Common myeloid progenitor, CD34-positive (primary cell): ENCODE measurements around the gene SPATA3.

Source experiments
- CTCF ChIA-PET: fragments of 350-600 bp; sonication (Branson Sonifier 250); formaldehyde crosslinking; loops from one replicate; lab custom pipeline; 2021; ENCODE audit warnings: antibody characterized with exemption; lab: Charles Lee
- POLR2A ChIA-PET: fragments of 350-600 bp; sonication (Branson Sonifier 250); formaldehyde crosslinking; loops from one replicate; lab custom pipeline; 2021; ENCODE audit warnings: antibody characterized with exemption; lab: Charles Lee
- DNase-seq, 3 donors: peaks; one replicate each; pipeline versions ENCODE4 v3.0.0 to v3.0.0-alpha.2; 2013
- H3K27ac ChIP-seq, 2 experiments: 1 replicate in 1 of 2; 2 replicates in 1 of 2; pipeline ENCODE4 v1.7.0; 2013; ENCODE audit warnings: inconsistent platforms in 2 of 2, low read length in 2 of 2, mild to moderate bottlenecking in 2 of 2, low read depth in 1 of 2, moderate library complexity in 1 of 2; ENCODE audit not compliant: severe bottlenecking in 2 of 2, insufficient read depth in 1 of 2, poor library complexity in 1 of 2
- H3K27me3 ChIP-seq, 5 experiments: replicated peaks in 2 of 5; 1 replicate in 3 of 5; 2 replicates in 2 of 5; pipeline versions ENCODE4 v1.6.1 to v1.7.0; 2013; ENCODE audit warnings: low read length in 4 of 5, mild to moderate bottlenecking in 2 of 5, moderate library complexity in 2 of 5, inconsistent platforms in 1 of 5; ENCODE audit not compliant: insufficient read depth in 5 of 5, control insufficient read depth in 4 of 5
- H3K36me3 ChIP-seq, 4 experiments: 1 replicate in 2 of 4; 2 replicates in 2 of 4; pipeline versions ENCODE4 v1.6.1 to v1.7.0; 2013; ENCODE audit warnings: low read length in 3 of 4, control low read depth in 1 of 4, mild to moderate bottlenecking in 1 of 4; ENCODE audit not compliant: control insufficient read depth in 4 of 4, insufficient read depth in 4 of 4
- H3K4me1 ChIP-seq, 4 experiments: 1 replicate in 3 of 4; 2 replicates in 1 of 4; pipeline versions ENCODE4 v1.6.1 to v1.7.1; 2013; ENCODE audit warnings: low read length in 3 of 4, mild to moderate bottlenecking in 3 of 4, control low read depth in 1 of 4, inconsistent platforms in 1 of 4, moderate library complexity in 1 of 4; ENCODE audit not compliant: control insufficient read depth in 4 of 4, insufficient read depth in 4 of 4; ENCODE audit errors: control extremely low read depth in 1 of 4
- H3K4me3 ChIP-seq, 7 experiments: 1 replicate in 4 of 7; 2 replicates in 3 of 7; pipeline versions ENCODE4 v1.5.1 to v1.7.0; 2013; ENCODE audit warnings: mild to moderate bottlenecking in 7 of 7, low read length in 6 of 7, moderate library complexity in 6 of 7, inconsistent platforms in 2 of 7, low read depth in 2 of 7, control low read depth in 1 of 7; ENCODE audit not compliant: insufficient read depth in 4 of 7, control insufficient read depth in 1 of 7; ENCODE audit errors: extremely low read depth in 1 of 7
- H3K9me3 ChIP-seq, 5 experiments: 1 replicate in 4 of 5; 2 replicates in 1 of 5; pipeline versions ENCODE4 v1.6.1 to v1.7.1; 2013; ENCODE audit warnings: low read length in 4 of 5, mild to moderate bottlenecking in 2 of 5, inconsistent platforms in 1 of 5, low read depth in 1 of 5, moderate library complexity in 1 of 5; ENCODE audit not compliant: control insufficient read depth in 4 of 5, insufficient read depth in 2 of 5; ENCODE audit errors: control extremely low read depth in 1 of 5
- WGBS: methylation state at CpG from one replicate; pipeline ENCODE4 v1.1.5; 2013; ENCODE audit not compliant: insufficient coverage; 5-methylcytosine and 5-hydroxymethylcytosine counted together

SPATA3 gene

DNA sequence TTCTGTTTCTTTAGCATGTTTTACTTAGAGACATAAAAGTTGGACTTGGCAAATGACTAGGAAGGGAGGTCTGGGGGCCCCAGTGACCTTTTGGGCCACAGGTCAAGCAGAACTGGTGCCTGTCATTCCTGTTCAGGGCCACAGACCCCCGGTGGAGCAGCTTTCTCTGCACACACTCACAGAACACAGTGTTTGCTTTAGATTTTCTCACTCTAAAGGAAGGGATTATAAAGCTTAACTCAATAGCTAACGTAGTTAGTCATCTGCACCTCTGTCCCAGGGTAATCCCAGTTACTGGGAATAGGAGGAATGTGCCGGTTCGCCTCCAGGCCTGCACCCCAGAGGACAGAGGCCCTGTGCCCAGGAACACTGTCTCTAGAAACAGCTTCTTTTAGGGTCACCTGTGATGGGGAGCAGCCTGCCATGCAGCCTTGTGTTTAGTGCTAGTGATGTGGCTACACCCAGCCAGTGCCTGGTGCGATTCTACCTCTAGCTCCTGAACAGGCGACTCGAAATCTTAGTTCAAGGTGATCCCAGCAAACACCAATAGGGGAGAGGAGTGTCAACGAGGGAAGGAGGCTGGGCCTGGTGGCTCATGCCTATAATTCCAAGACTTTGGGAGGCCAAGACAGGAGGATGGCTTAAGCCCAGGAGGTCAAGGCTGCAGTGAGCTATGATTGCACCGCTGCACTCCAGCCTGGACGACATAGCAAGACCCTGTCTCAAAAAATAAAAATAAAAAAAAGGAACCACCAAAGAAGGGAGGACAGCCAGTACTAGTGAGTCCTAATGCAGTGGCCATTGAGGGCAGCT, 11.6 kb downstream of the SPATA3 start:
- H3K4me1 ChIP-seq: no peaks in the 10 kb centered on the region
- H3K36me3 ChIP-seq: no peaks in the 10 kb centered on the region
- peaks cover 0 to 20% (median 0%) of the 10 kb centered on the region in 5 experiments for H3K27me3 ChIP-seq
- POLR2A ChIA-PET: interaction anchor here (1.7 kb wide), 1 partner anchor 9 kb away, joined by 4 read pairs; no protein-coding TSS in a partner anchor
- H3K9me3 ChIP-seq: no peaks in the 10 kb centered on the region
- no peak overlapping the region for H3K27ac ChIP-seq
- DNase-seq: no peak
- WGBS: 70% methylated on average over 6 of the region's 10 CpGs
- CTCF ChIA-PET: interaction anchor here (0.7 to 0.9 kb wide), 2 partner anchors 15 to 106 kb away, joined by 3 to 4 read pairs; no protein-coding TSS in a partner anchor
- no peak overlapping the region for H3K4me3 ChIP-seq

- CTCF ChIA-PET: interaction anchor here (0.8 to 0.9 kb wide), 2 partner anchors 96 to 106 kb away, joined by 3 to 4 read pairs; no protein-coding TSS in a partner anchor
- POLR2A ChIA-PET: interaction anchor here (1.7 kb wide), 1 partner anchor 9 kb away, joined by 4 read pairs; no protein-coding TSS in a partner anchor
- Histone ChIP-seq H3K9me3 (no peaks in the 10 kb centered on the region), H3K4me1 (no peaks in the 10 kb centered on the region), H3K27me3 (peaks cover 0 to 18% (median 0%) of the 10 kb centered on the region in 5 experiments), H3K36me3 (no peaks in the 10 kb centered on the region), H3K27ac (no peak overlapping the region), H3K4me3 (no peak overlapping the region)
- WGBS: 98% methylated on average over 5 of the region's 6 CpGs
- DNase-seq: no peak
Measured at GRCh38 chr2:231008131-231008530, 12.2 kb downstream of the SPATA3 start.

GRCh38 chr2:231009236-231009919, 13.5 kb downstream of the SPATA3 start:
- no peak for DNase-seq
- H3K9me3 ChIP-seq: no peaks in the 10 kb centered on the region
- H3K27me3 ChIP-seq: peaks cover 0 to 16% (median 0%) of the 10 kb centered on the region in 5 experiments
- no peaks in the 10 kb centered on the region for H3K36me3 ChIP-seq
- POLR2A ChIA-PET: no interaction called here
- WGBS: 87% methylated on average over 10 of the region's 14 CpGs
- H3K27ac ChIP-seq: no peak overlapping the region
- CTCF ChIA-PET: interaction anchor here (0.8 kb wide), 1 partner anchor 8 kb away, joined by 3 read pairs; no protein-coding TSS in a partner anchor
- no peaks in the 10 kb centered on the region for H3K4me1 ChIP-seq
- H3K4me3 ChIP-seq: no peak overlapping the region

GRCh38 chr2:231010201-231010730, 14.3 kb downstream of the SPATA3 start:
- 42% methylated on average over 2 of the region's 2 CpGs for WGBS
- H3K4me1 ChIP-seq: no peaks in the 10 kb centered on the region
- H3K36me3 ChIP-seq: no peaks in the 10 kb centered on the region
- H3K4me3 ChIP-seq: no peak overlapping the region
- no peak overlapping the region for H3K27ac ChIP-seq
- peaks cover 0 to 16% (median 0%) of the 10 kb centered on the region in 5 experiments for H3K27me3 ChIP-seq
- no peak for DNase-seq
- POLR2A ChIA-PET: no interaction called here
- CTCF ChIA-PET: no interaction called here
- no peaks in the 10 kb centered on the region for H3K9me3 ChIP-seq

DNA sequence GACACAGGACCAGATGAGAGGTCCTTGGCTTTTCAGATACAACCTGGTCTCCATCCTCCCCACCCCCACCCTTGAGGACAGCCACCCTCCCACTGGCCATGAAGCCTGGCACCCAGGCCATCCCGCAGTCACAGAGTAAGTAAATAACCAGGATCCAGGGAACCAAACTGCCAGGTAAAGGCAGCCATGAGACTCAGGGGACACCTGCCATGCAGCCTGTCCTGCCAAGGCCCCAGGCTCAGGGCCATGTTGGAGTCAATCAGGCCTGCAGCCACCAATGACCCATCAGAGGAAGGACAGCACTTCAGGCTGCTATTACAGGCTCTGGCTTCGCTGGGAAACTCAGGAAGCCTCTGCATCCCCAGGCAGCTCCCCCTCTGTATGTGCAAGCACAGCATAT, 15.6 kb downstream of the SPATA3 start:
- Histone ChIP-seq H3K4me3 (no peak overlapping the region), H3K27ac (no peak overlapping the region), H3K9me3 (no peaks in the 10 kb centered on the region), H3K4me1 (peaks cover 0 to 3% (median 0%) of the 10 kb centered on the region in 4 experiments), H3K36me3 (no peaks in the 10 kb centered on the region), H3K27me3 (peaks cover 0 to 16% (median 0%) of the 10 kb centered on the region in 5 experiments)
- WGBS: 50% methylated on average over 2 of the region's 2 CpGs
- ChIA-PET CTCF (no interaction called here), POLR2A (no interaction called here)
- no peak for DNase-seq

- H3K4me1 ChIP-seq: peaks cover 0 to 9% (median 3%) of the 10 kb centered on the region in 4 experiments
- H3K27me3 ChIP-seq: peaks cover 0 to 12% (median 0%) of the 10 kb centered on the region in 5 experiments
- ChIA-PET CTCF (no interaction called here), POLR2A (no interaction called here)
- no peaks in the 10 kb centered on the region for H3K36me3 ChIP-seq
- no peak for DNase-seq
- H3K4me3 ChIP-seq: no peak overlapping the region
- no CpG with 5 or more reads among the region's 3 CpGs for WGBS
- no peaks in the 10 kb centered on the region for H3K9me3 ChIP-seq
- no peak overlapping the region for H3K27ac ChIP-seq
Measured at GRCh38 chr2:231012463-231012862, 16.5 kb downstream of the SPATA3 start.
